Measurements from ENCODE around the gene ZNF800.
A peak's percentile ranks its signal among the peaks of the same experiment; 100 is the strongest.
"Not testable (repeated sequence)": the region's sequence is repeated elsewhere in the genome, so short reads cannot be mapped to it uniquely, and the experiment has no call there.

The ZNF800 gene

GRCh38 chr7:127392566-127393367 is at the start of gene ZNF800:
Gene ZNF800 (minus strand): TSS chr7:127392708. CDS start chr7:127391557, 1,151 bp downstream.
- peak; percentile 84 to 89 for ATAC-seq

- ATAC-seq: no peak
Measured at GRCh38 chr7:127440206-127440605, 47.7 kb upstream of the ZNF800 start.

- no peak for ATAC-seq
Measured at GRCh38 chr7:127438836-127439235, 46.3 kb upstream of the ZNF800 start.

- ATAC-seq: no peak
Measured at GRCh38 chr7:127437837-127438236, 45.3 kb upstream of the ZNF800 start.

- no peak for ATAC-seq
Measured at GRCh38 chr7:127437241-127437640, 44.7 kb upstream of the ZNF800 start.

GRCh38 chr7:127429281-127429680 is 36.8 kb upstream of the ZNF800 start:
- ATAC-seq: not testable (repeated sequence)

- ATAC-seq: no peak
Measured at GRCh38 chr7:127419196-127419595, 26.7 kb upstream of the ZNF800 start.

GRCh38 chr7:127418459-127418858 is 26.0 kb upstream of the ZNF800 start:
- ATAC-seq: no peak

- peak; percentile 25 to 37 for ATAC-seq
Measured at GRCh38 chr7:127417346-127417745, 24.8 kb upstream of the ZNF800 start.

- no peak for ATAC-seq
Measured at GRCh38 chr7:127415060-127415742, 22.7 kb upstream of the ZNF800 start.

- ATAC-seq: peak; percentile 74 to 76
Measured at GRCh38 chr7:127413962-127414361, 21.5 kb upstream of the ZNF800 start.

- ATAC-seq: peak; percentile 36 to 48
Measured at GRCh38 chr7:127413326-127413725, 20.8 kb upstream of the ZNF800 start.

- ATAC-seq: no peak
Measured at GRCh38 chr7:127411176-127411575, 18.7 kb upstream of the ZNF800 start.

GRCh38 chr7:127409629-127410028 is 17.1 kb upstream of the ZNF800 start:
- ATAC-seq: no peak

GRCh38 chr7:127404286-127405072 is 12.0 kb upstream of the ZNF800 start:
- peak; percentile 75 to 76 for ATAC-seq

GRCh38 chr7:127396184-127396583 is 3.7 kb upstream of the ZNF800 start:
- ATAC-seq: no peak

GRCh38 chr7:127395104-127395503 is 2.6 kb upstream of the ZNF800 start:
- ATAC-seq: not testable (repeated sequence)

GRCh38 chr7:127393368-127394058 is 1.0 kb upstream of the ZNF800 start:
- no peak for ATAC-seq

- ATAC-seq: peak; percentile 63 to 65
Measured at GRCh38 chr7:127392182-127392565, 334 bp downstream of the ZNF800 start.

- ATAC-seq: peak; percentile 34 to 39
Measured at GRCh38 chr7:127391591-127392181, 822 bp downstream of the ZNF800 start.

- ATAC-seq: no peak
Measured at GRCh38 chr7:127390817-127391590, 1.5 kb downstream of the ZNF800 start.

Data from activated CD4-positive, CD25-positive, alpha-beta regulatory T cell treated with anti-CD3 and anti-CD28 coated beads, Interleukin-2, amount 50 U/mL, for 24 hours (primary cell).